WTC11 (cell line): ENCODE measurements around the gene PITPNM2. TPM values are rescaled to one million over a fixed set of nuclear protein-coding genes. Genes with fewer than 3 reads are reported as not detected.

Experiments used
- ATAC-seq: fragments of 200-7000 bp; cut with Tn5 transposase; 2 replicates; pipeline ENCODE4 v1.10.0; 2021; ENCODE audit warnings: mild to moderate bottlenecking, moderate library complexity
- CTCF ChIA-PET: fragments of 300-600 bp; sonication (Branson Sonifier 250); formaldehyde crosslinking; loops from one replicate; lab custom pipeline; 2021; ENCODE audit warnings: antibody characterized with exemption; lab: Charles Lee
- POLR2A ChIA-PET: fragments of 350-600 bp; sonication (Branson Sonifier 250); formaldehyde crosslinking; loops from one replicate; lab custom pipeline; 2021; ENCODE audit warnings: antibody characterized with exemption; lab: Charles Lee
- DNase-seq: peaks from one replicate; pipeline ENCODE4 v3.0.0; 2021; ENCODE audit warnings: low spot score
- H3K27ac Mint-ChIP-seq: 2 replicates; pipeline ENCODE4 v1.8.0; 2021; ENCODE audit warnings: mixed read lengths
- H3K27me3 Mint-ChIP-seq: 2 replicates; pipeline ENCODE4 v1.8.0; 2021; ENCODE audit warnings: low read depth, mild to moderate bottlenecking, moderate library complexity, mixed read lengths
- H3K36me3 Mint-ChIP-seq: 2 replicates; pipeline ENCODE4 v1.8.0; 2021; ENCODE audit warnings: mixed read lengths
- H3K4me1 Mint-ChIP-seq: 2 replicates; pipeline ENCODE4 v1.8.0; 2022; ENCODE audit warnings: mixed read lengths
- H3K4me3 Mint-ChIP-seq: 2 replicates; pipeline ENCODE4 v1.8.0; 2021; ENCODE audit warnings: mild to moderate bottlenecking, moderate library complexity, mixed read lengths
- H3K9me3 Mint-ChIP-seq: 2 replicates; pipeline ENCODE4 v1.8.0; 2021; ENCODE audit warnings: mixed read lengths
- AR ChIP-seq: fragments of 250-450 bp; sonication (Bioruptor Pico); IDR thresholded peaks from 2 replicates; pipeline ENCODE4 v1.9.0; 2021; ENCODE audit warnings: mild to moderate bottlenecking
- ARID4B ChIP-seq: sonication (generic); formaldehyde crosslinking; IDR thresholded peaks from 2 replicates; pipeline ENCODE4 v1.8.0; 2023; ENCODE audit warnings: missing genetic modification reagents, mild to moderate bottlenecking, borderline replicate concordance
- ATF3 ChIP-seq: sonication (generic); formaldehyde crosslinking; conservative IDR thresholded peaks from 2 replicates; pipeline ENCODE4 v1.8.1; 2022; ENCODE audit warnings: mild to moderate bottlenecking, missing genetic modification reagents
- CREB1 ChIP-seq: sonication (generic); formaldehyde crosslinking; IDR thresholded peaks from 2 replicates; pipeline ENCODE4 v1.8.0; 2023; ENCODE audit warnings: mild to moderate bottlenecking, missing genetic modification reagents
- E2F1 ChIP-seq: sonication (generic); formaldehyde crosslinking; IDR thresholded peaks from 2 replicates; pipeline ENCODE4 v1.8.0; 2022; ENCODE audit warnings: mild to moderate bottlenecking, missing genetic modification reagents
- ELF4 ChIP-seq: sonication (generic); formaldehyde crosslinking; IDR thresholded peaks from 2 replicates; pipeline ENCODE4 v1.8.1; 2022; ENCODE audit warnings: low read depth, mild to moderate bottlenecking, moderate library complexity, missing genetic modification reagents
- ERG ChIP-seq: fragments of 250-450 bp; sonication (Bioruptor Pico); IDR thresholded peaks from 2 replicates; pipeline ENCODE4 v1.8.0; 2021; ENCODE audit warnings: mild to moderate bottlenecking
- FOXK1 ChIP-seq: sonication (generic); formaldehyde crosslinking; IDR thresholded peaks from 2 replicates; pipeline ENCODE4 v1.8.0; 2022; ENCODE audit warnings: mild to moderate bottlenecking, moderate library complexity, missing genetic modification reagents
- FOXP1 ChIP-seq: sonication (generic); formaldehyde crosslinking; IDR thresholded peaks from 2 replicates; pipeline ENCODE4 v1.8.0; 2022; ENCODE audit warnings: missing genetic modification reagents, mild to moderate bottlenecking, moderate library complexity, borderline replicate concordance
- GABPB1 ChIP-seq: sonication (generic); formaldehyde crosslinking; IDR thresholded peaks from 2 replicates; pipeline ENCODE4 v1.8.1; 2023; ENCODE audit warnings: mild to moderate bottlenecking, missing genetic modification reagents
- JUN ChIP-seq: sonication (generic); formaldehyde crosslinking; IDR thresholded peaks from 2 replicates; pipeline ENCODE4 v1.8.0; 2023; ENCODE audit warnings: mild to moderate bottlenecking, missing genetic modification reagents
- NR1H2 ChIP-seq: sonication (generic); formaldehyde crosslinking; IDR thresholded peaks from 2 replicates; pipeline ENCODE4 v1.9.0; 2021; ENCODE audit warnings: mild to moderate bottlenecking, moderate library complexity, missing genetic modification reagents
- NR2C2 ChIP-seq: sonication (generic); formaldehyde crosslinking; IDR thresholded peaks from 2 replicates; pipeline ENCODE4 v1.8.0; 2022; ENCODE audit warnings: mild to moderate bottlenecking, missing genetic modification reagents
- PREB ChIP-seq: sonication (generic); formaldehyde crosslinking; IDR thresholded peaks from 2 replicates; pipeline ENCODE4 v1.8.1; 2022; ENCODE audit warnings: mild to moderate bottlenecking, missing genetic modification reagents, moderate library complexity, borderline replicate concordance
- USF2 ChIP-seq: sonication (generic); formaldehyde crosslinking; IDR thresholded peaks from 2 replicates; pipeline ENCODE4 v1.8.1; 2023; ENCODE audit warnings: mild to moderate bottlenecking, missing genetic modification reagents, moderate library complexity
- ZNF396 ChIP-seq: fragments of 250-450 bp; sonication (Bioruptor Pico); IDR thresholded peaks from 2 replicates; pipeline ENCODE4 v1.8.0; 2021; ENCODE audit warnings: mild to moderate bottlenecking, moderate library complexity, borderline replicate concordance
- total RNA-seq: library from RNA; stranded (reverse); gene quantifications from 3 replicates; pipeline ENCODE4 v1.2.3, GENCODE V29; 2021

The PITPNM2 gene
- total RNA-seq, 1 experiment from 2014 or later, result 8.2 TPM

- TF ChIP-seq ATF3 (no peak), FOXP1 (CRISPR knock-in tag) (no peak), JUN (CRISPR knock-in tag) (no peak)
- TF ChIP-seq, all 79 proteins: peak for 0
- Mint-ChIP-seq H3K36me3 (peaks cover 2% of the 10 kb centered on the region), H3K4me3 (no peak overlapping the region), H3K27me3 (no peaks in the 10 kb centered on the region), H3K4me1 (peaks cover 3% of the 10 kb centered on the region), H3K9me3 (peaks cover 9% of the 10 kb centered on the region), H3K27ac (no peak overlapping the region)
- no peak for ATAC-seq
- no peak for DNase-seq
- POLR2A ChIA-PET, result no interaction called here
- CTCF ChIA-PET, result interaction anchor here (0.6 to 0.9 kb wide), 3 partner anchors 11 to 179 kb away, joined by 3 to 4 read pairs (median 4); no protein-coding TSS in a partner anchor
These were observed 18.9 kb downstream of the PITPNM2 start for GRCh38 chr12:123131879-123132402.

GRCh38 chr12:123131291-123131832 lies 19.5 kb downstream of the PITPNM2 start:
- H3K4me1 Mint-ChIP-seq, result peaks cover 7% of the 10 kb centered on the region
- no peak overlapping the region for H3K4me3 Mint-ChIP-seq
- H3K27me3 Mint-ChIP-seq, result no peaks in the 10 kb centered on the region
- CTCF ChIA-PET, result interaction anchor here (0.6 to 0.9 kb wide), 3 partner anchors 12 to 179 kb away, joined by 3 to 4 read pairs (median 4); no protein-coding TSS in a partner anchor
- peaks cover 2% of the 10 kb centered on the region for H3K36me3 Mint-ChIP-seq
- ATAC-seq (no peak; the same call in none of the 2 replicates), DNase-seq (no peak)
- POLR2A ChIA-PET, result no interaction called here
- no peak for TF ChIP-seq ZNF396 (CRISPR knock-in tag)
- TF ChIP-seq ARID4B (CRISPR knock-in tag), result no peak
- TF ChIP-seq USF2 (CRISPR knock-in tag), result no peak
- no peak for TF ChIP-seq NR1H2 (CRISPR knock-in tag)
- TF ChIP-seq NR2C2 (CRISPR knock-in tag), result no peak
- TF ChIP-seq FOXK1 (CRISPR knock-in tag), result no peak
- no peak for TF ChIP-seq CREB1
- no peak overlapping the region; the same call in 1 of the 2 replicates for H3K27ac Mint-ChIP-seq
- peaks cover 8% of the 10 kb centered on the region for H3K9me3 Mint-ChIP-seq

GRCh38 chr12:123129621-123130020 lies 21.3 kb downstream of the PITPNM2 start:
- ChIA-PET CTCF (interaction anchor here (0.6 kb wide), 1 partner anchor 712 kb away, joined by 6 read pairs; no protein-coding TSS in a partner anchor), POLR2A (no interaction called here)
- no peaks in the 10 kb centered on the region for H3K36me3 Mint-ChIP-seq
- no peak overlapping the region for H3K27ac Mint-ChIP-seq
- ATAC-seq (no peak), DNase-seq (no peak)
- H3K9me3 Mint-ChIP-seq, result no peaks in the 10 kb centered on the region
- no peaks in the 10 kb centered on the region for H3K27me3 Mint-ChIP-seq
- TF ChIP-seq E2F1 (no peak), ERG (CRISPR knock-in tag) (no peak), GABPB1 (CRISPR knock-in tag) (no peak), PREB (CRISPR knock-in tag) (no peak), AR (CRISPR knock-in tag) (no peak), ELF4 (CRISPR knock-in tag) (no peak)
- H3K4me1 Mint-ChIP-seq, result peaks cover 7% of the 10 kb centered on the region
- H3K4me3 Mint-ChIP-seq, result no peak overlapping the region
